Measurements from ENCODE around the gene ADA.

Gene ADA

DNA sequence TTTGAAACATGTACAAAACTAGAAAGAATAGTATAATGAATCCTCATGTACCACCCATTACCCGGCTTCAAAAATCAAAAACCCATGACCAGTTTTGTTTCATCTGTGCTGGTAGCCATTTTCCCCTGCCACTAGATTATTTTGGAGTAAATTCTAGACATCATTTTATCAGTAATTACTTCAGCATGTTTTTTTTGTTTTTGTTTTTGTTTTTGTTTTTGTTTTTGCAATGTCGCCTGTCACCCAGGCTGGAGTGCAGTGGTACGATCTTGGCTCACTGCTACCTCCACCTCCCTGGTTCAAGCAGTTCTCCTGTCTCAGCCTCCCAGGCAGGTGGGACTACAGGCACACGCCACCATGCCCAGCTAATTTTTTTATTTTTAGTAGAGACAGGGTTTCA, 77.1 kb downstream of the ADA start:
- no peak for DNase-seq

GRCh38 chr20:44573501-44573869, 78.0 kb downstream of the ADA start:
- no peak for DNase-seq

GRCh38 chr20:44572551-44573500, 78.7 kb downstream of the ADA start:
- DNase-seq: no peak

GRCh38 chr20:44571362-44571988, 80.0 kb downstream of the ADA start:
- no peak for DNase-seq

- DNase-seq: no peak
Observed at GRCh38 chr20:44570367-44570766, 81.1 kb downstream of the ADA start.

Data from activated effector memory CD4-positive, alpha-beta T cell treated with anti-CD3 and anti-CD28 coated beads, Interleukin-2, amount 50 U/mL, for 16 hours (primary cell).